HEK293T (cell line): ENCODE data around the gene MROH2A.

Experiments
- CTCF ChIA-PET: fragments of 350-600 bp; formaldehyde crosslinking; extraction: SDS; loops from one replicate; lab custom pipeline; 2021; ENCODE audit warnings: antibody characterized with exemption, inconsistent platforms; lab: Yijun Ruan, JAX
- POLR2A ChIA-PET: fragments of 350-600 bp; formaldehyde crosslinking; extraction: SDS; loops from one replicate; lab custom pipeline; 2020; ENCODE audit warnings: antibody characterized with exemption, inconsistent platforms; lab: Yijun Ruan, JAX
- DNase-seq: peaks from one replicate; pipeline ENCODE4 v3.0.0; 2012; ENCODE audit warnings: mixed read lengths; ENCODE audit errors: extremely low spot score
- ARNT ChIP-seq: fragments of 450-650 bp; IDR thresholded peaks from 2 replicates; pipeline ENCODE4 v1.6.1; 2017; ENCODE audit warnings: mild to moderate bottlenecking
- BHLHE40 ChIP-seq: fragments of 450-650 bp; IDR thresholded peaks from 2 replicates; pipeline ENCODE4 v1.6.1; 2016; ENCODE audit warnings: mild to moderate bottlenecking, moderate library complexity, borderline replicate concordance
- CTBP1 ChIP-seq: fragments of 450-650 bp; IDR thresholded peaks from 2 replicates; pipeline ENCODE4 v1.6.1; 2016; ENCODE audit warnings: borderline replicate concordance
- ELF4 ChIP-seq: fragments of 450-650 bp; IDR thresholded peaks from 2 replicates; pipeline ENCODE4 v1.6.1; 2017; ENCODE audit warnings: antibody characterized with exemption
- FOXA1 ChIP-seq: fragments of 450-650 bp; IDR thresholded peaks from 2 replicates; pipeline ENCODE4 v1.6.1; 2016; ENCODE audit warnings: mild to moderate bottlenecking
- FOXK2 ChIP-seq: fragments of 450-650 bp; IDR thresholded peaks from 2 replicates; pipeline ENCODE4 v1.6.1; 2016; ENCODE audit warnings: mild to moderate bottlenecking
- FOXM1 ChIP-seq: fragments of 450-650 bp; IDR thresholded peaks from 2 replicates; pipeline ENCODE4 v1.6.1; 2017; ENCODE audit warnings: mild to moderate bottlenecking, borderline replicate concordance
- HDGF ChIP-seq: fragments of 450-650 bp; IDR thresholded peaks from 2 replicates; pipeline ENCODE4 v1.6.1; 2017; ENCODE audit warnings: antibody characterized with exemption, borderline replicate concordance
- L3MBTL2 ChIP-seq: fragments of 450-650 bp; conservative IDR thresholded peaks from 2 replicates; pipeline ENCODE4 v1.6.1; 2016; ENCODE audit warnings: mild to moderate bottlenecking
- LEF1 ChIP-seq: fragments of 450-650 bp; IDR thresholded peaks from 2 replicates; pipeline ENCODE4 v1.6.1; 2017; ENCODE audit warnings: mild to moderate bottlenecking, borderline replicate concordance
- NFRKB ChIP-seq: fragments of 450-650 bp; IDR thresholded peaks from 2 replicates; pipeline ENCODE4 v1.6.1; 2016; ENCODE audit warnings: mild to moderate bottlenecking, moderate library complexity
- PKNOX1 ChIP-seq: fragments of 450-650 bp; IDR thresholded peaks from 2 replicates; pipeline ENCODE4 v1.6.1; 2016
- SP1 ChIP-seq: fragments of 450-650 bp; IDR thresholded peaks from 2 replicates; pipeline ENCODE4 v1.6.1; 2017
- SUZ12 ChIP-seq: fragments of 450-650 bp; IDR thresholded peaks from 2 replicates; pipeline ENCODE4 v1.6.1; 2016; ENCODE audit warnings: mild to moderate bottlenecking
- TARDBP ChIP-seq: fragments of 450-650 bp; IDR thresholded peaks from 2 replicates; pipeline ENCODE4 v1.6.1; 2016
- ZNF384 ChIP-seq: fragments of 450-650 bp; IDR thresholded peaks from 2 replicates; pipeline ENCODE4 v1.6.1; 2016

MROH2A gene

GRCh38 chr2:233758849-233759248 is 19.3 kb upstream of the MROH2A start:
- CTCF ChIA-PET: no interaction called here
- POLR2A ChIA-PET: no interaction called here
- DNase-seq: no peak
- no peak for TF ChIP-seq ELF4

- ChIA-PET POLR2A (no interaction called here), CTCF (no interaction called here)
- no peak for DNase-seq
- TF ChIP-seq SP1 (no peak), ELF4 (no peak), CTBP1 (no peak), FOXK2 (no peak), L3MBTL2 (no peak), PKNOX1 (no peak), ARNT (no peak), SUZ12 (no peak), LEF1 (no peak), BHLHE40 (no peak), ZNF384 (no peak)
Measured at GRCh38 chr2:233760043-233760442, 18.1 kb upstream of the MROH2A start, which contains the start of gene UGT1A1. Gene UGT1A1, plus strand, starts transcription at chr2:233760270. Its CDS starts 18 bp downstream, at chr2:233760288.

GRCh38 chr2:233761040-233761769 is 16.9 kb upstream of the MROH2A start:
- POLR2A ChIA-PET: no interaction called here
- CTCF ChIA-PET: no interaction called here

GRCh38 chr2:233764264-233764663 is 13.9 kb upstream of the MROH2A start:
- DNase-seq: no peak
- CTCF ChIA-PET: no interaction called here
- POLR2A ChIA-PET: no interaction called here

More at GRCh38 chr2:233761040-233761769, 16.9 kb upstream of the MROH2A start:
- TF ChIP-seq TARDBP: no peak
- no peak for TF ChIP-seq LEF1
- no peak for TF ChIP-seq FOXK2
- no peak for TF ChIP-seq ZNF384
- no peak for TF ChIP-seq NFRKB
- no peak for TF ChIP-seq SP1
- no peak for TF ChIP-seq CTBP1
- no peak for TF ChIP-seq HDGF
- TF ChIP-seq BHLHE40: no peak
- TF ChIP-seq SUZ12: no peak
- TF ChIP-seq ELF4: no peak
- TF ChIP-seq L3MBTL2: no peak
- no peak for DNase-seq

GRCh38 chr2:233764761-233765160 is 13.4 kb upstream of the MROH2A start:
- ChIA-PET CTCF (no interaction called here), POLR2A (no interaction called here)
- no peak for DNase-seq
- TF ChIP-seq PKNOX1 (no peak), L3MBTL2 (no peak), LEF1 (no peak), FOXM1 (no peak), ARNT (no peak), CTBP1 (no peak), TARDBP (no peak), BHLHE40 (no peak), ZNF384 (no peak), SP1 (no peak), ELF4 (no peak)

More at GRCh38 chr2:233764264-233764663, 13.9 kb upstream of the MROH2A start:
- TF ChIP-seq L3MBTL2: no peak
- no peak for TF ChIP-seq ZNF384
- TF ChIP-seq LEF1: no peak
- no peak for TF ChIP-seq CTBP1
- TF ChIP-seq TARDBP: no peak
- TF ChIP-seq FOXA1: no peak
- no peak for TF ChIP-seq NFRKB
- no peak for TF ChIP-seq SUZ12
- no peak for TF ChIP-seq FOXM1
- TF ChIP-seq ARNT: no peak
- TF ChIP-seq ELF4: no peak
- TF ChIP-seq FOXK2: no peak
- TF ChIP-seq HDGF: no peak
- TF ChIP-seq PKNOX1: no peak
- no peak for TF ChIP-seq SP1

GRCh38 chr2:233766416-233766815 is 11.7 kb upstream of the MROH2A start:
- no peak for DNase-seq
- ChIA-PET POLR2A (no interaction called here), CTCF (interaction anchor here (0.6 kb wide), 1 partner anchor 9 kb away, joined by 4 read pairs; no protein-coding TSS in a partner anchor)
- TF ChIP-seq ARNT: no peak
- TF ChIP-seq ZNF384: no peak
- TF ChIP-seq TARDBP: no peak
- TF ChIP-seq SP1: no peak
- no peak for TF ChIP-seq ELF4
- no peak for TF ChIP-seq FOXK2
- TF ChIP-seq L3MBTL2: no peak
- no peak for TF ChIP-seq PKNOX1
- no peak for TF ChIP-seq BHLHE40
- no peak for TF ChIP-seq FOXA1
- TF ChIP-seq CTBP1: no peak
- no peak for TF ChIP-seq FOXM1
- no peak for TF ChIP-seq HDGF
